Spinal cord (tissue), 10 donors: ENCODE data around the gene PRM3. TPM values are rescaled to one million over a fixed set of nuclear protein-coding genes. Genes with fewer than 3 reads are reported as not detected.

Experiments
- DNase-seq, 6 donors: peaks; one replicate each; pipeline versions ENCODE4 v3.0.0 to v3.0.0-alpha.2; 2013 to 2015; ENCODE audit warnings: low spot score in 6 of 6, low read depth in 4 of 6
- H3K27ac ChIP-seq: one replicate; pipeline ENCODE4 v1.5.1; 2013; ENCODE audit warnings: low read depth, low read length, control low read depth
- H3K27me3 ChIP-seq: one replicate; pipeline ENCODE4 v1.6.1; 2013; ENCODE audit warnings: low read length; ENCODE audit not compliant: control insufficient read depth, insufficient read depth
- H3K36me3 ChIP-seq: one replicate; pipeline ENCODE4 v1.6.1; 2013; ENCODE audit warnings: low read length; ENCODE audit not compliant: control insufficient read depth, insufficient read depth
- H3K4me1 ChIP-seq: one replicate; pipeline ENCODE4 v1.6.1; 2013; ENCODE audit warnings: low read length; ENCODE audit not compliant: control insufficient read depth, insufficient read depth
- H3K4me3 ChIP-seq: one replicate; pipeline ENCODE4 v1.5.1; 2013; ENCODE audit warnings: low read depth, low read length, control low read depth
- H3K9me3 ChIP-seq: one replicate; pipeline ENCODE4 v1.6.1; 2013; ENCODE audit warnings: low read length; ENCODE audit not compliant: control insufficient read depth, insufficient read depth
- WGBS: methylation state at CpG from one replicate; pipeline ENCODE4 v1.1.5; 2013; ENCODE audit warnings: missing lambda C conversion rate; ENCODE audit not compliant: insufficient coverage; 5-methylcytosine and 5-hydroxymethylcytosine counted together
- long read RNA-seq, 4 donors: transcript quantifications; one replicate each; lab custom pipeline, GENCODE V29; 2026
- polyA plus RNA-seq, 2 donors: library from polyadenylated mRNA; unstranded; fragments of 120-200 nt; gene quantifications; one replicate each; pipeline ENCODE4 v1.2.1, GENCODE V29; 2013; ENCODE audit not compliant: insufficient read length in 2 of 2
- total RNA-seq, 2 donors: library from RNA; depleted of rRNA in 1 of 2; stranded (reverse); fragments of 120-200 nt in 1 of 2; fragments of >200 nt in 1 of 2; gene quantifications; one replicate each; pipeline versions ENCODE4 v1.2.3 to v1.2.4, GENCODE V29; 2013 to 2014
- donor health status: healthy.

Gene PRM3, protein sequence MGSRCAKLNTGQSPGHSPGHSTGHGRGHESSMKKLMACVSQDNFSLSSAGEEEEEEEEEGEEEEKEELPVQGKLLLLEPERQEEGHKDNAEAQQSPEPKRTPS
- total RNA-seq (not detected), polyA plus RNA-seq (not detected)
- long read RNA-seq, donor 1 = 0 reads
- long read RNA-seq, donor 2 = 0 reads
- long read RNA-seq, donor 3 = 0 reads
- long read RNA-seq, donor 4 = 0 reads

DNA sequence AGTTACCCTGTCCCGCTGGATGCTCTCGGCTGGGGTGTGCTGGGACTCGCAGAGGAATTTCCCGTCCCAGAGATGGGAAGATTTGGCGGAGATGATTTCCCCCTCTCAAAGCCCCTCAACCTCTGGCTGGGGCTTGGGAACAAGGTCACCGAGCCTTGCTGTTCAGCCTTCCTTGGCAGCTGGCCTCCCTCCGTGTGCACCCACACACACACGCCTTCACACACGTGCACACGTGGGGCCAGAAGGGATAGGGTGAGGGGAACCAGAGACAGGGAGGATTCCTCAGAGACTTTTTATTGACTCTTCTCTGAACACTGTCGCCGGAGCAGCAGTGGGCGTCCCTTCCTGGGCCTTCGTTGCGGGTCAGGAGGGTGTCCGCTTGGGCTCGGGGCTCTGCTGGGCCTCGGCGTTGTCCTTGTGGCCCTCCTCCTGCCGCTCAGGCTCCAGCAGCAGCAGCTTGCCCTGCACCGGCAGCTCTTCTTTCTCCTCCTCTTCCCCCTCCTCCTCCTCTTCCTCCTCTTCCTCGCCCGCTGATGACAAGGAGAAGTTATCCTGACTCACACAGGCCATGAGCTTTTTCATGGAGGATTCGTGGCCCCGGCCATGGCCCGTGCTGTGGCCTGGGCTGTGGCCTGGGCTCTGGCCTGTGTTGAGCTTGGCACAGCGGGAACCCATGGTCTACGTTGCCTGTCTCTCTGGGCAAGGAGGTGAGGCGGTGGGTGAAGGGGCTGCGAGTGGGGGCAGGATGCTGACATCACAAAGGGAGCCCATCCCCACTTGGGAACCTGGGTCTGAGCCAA lies at the start of gene PRM3:
Gene PRM3, minus strand, starts transcription at position 709 of the 800 bp plus-strand sequence. Its CDS starts 34 bp downstream, at position 675.
- Histone ChIP-seq H3K27me3 (no peaks in the 10 kb centered on the region), H3K4me3 (no peak within 1 kb of the TSS), H3K9me3 (no peaks in the 10 kb centered on the region), H3K4me1 (peaks cover 19% of the 10 kb centered on the region), H3K27ac (peak within 1 kb of the TSS; percentile 45), H3K36me3 (no peaks in the 10 kb centered on the region)
- 78% methylated on average over 23 of the region's 30 CpGs for WGBS
- DNase-seq = no peak

DNA sequence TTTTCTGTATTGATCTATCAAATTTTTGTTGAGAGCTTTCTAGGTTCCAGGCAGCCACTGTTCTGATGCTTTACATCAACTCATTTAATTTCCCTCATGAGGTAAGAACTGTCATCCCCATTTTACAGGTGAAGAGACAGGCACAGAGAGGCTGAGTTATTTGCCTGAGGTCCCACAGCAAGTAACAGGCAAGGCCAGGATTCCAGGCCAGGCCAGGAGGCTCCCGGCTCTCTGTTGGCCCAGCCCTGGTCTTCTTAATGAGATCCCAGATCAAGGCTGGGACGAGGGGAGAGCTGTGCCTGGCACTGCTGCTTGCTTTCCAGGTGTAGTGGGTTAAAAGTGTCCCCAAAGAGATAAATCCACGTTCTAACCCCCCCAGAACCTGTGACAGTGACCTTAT lies 49.4 kb upstream of the PRM3 start:
- Histone ChIP-seq H3K4me3 (no peak overlapping the region), H3K27me3 (no peaks in the 10 kb centered on the region), H3K4me1 (peaks cover 6% of the 10 kb centered on the region), H3K9me3 (no peaks in the 10 kb centered on the region), H3K36me3 (no peaks in the 10 kb centered on the region), H3K27ac (no peak overlapping the region)
- WGBS = 100% methylated on average over 1 of the region's 3 CpGs
- DNase-seq = no peak

DNA sequence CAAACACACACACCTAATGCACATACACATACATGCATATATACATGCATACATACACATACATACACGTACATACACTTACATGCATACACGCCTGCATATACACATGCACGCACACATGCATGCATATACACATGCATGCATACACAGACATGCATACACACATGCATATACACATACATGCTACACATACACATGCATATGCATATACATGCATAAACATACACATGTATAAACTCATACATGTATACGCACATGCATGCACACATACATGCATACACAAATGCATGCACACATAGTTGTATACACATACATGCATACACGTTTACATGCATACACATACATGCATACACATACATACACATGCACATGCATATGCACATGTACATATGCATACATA lies 48.2 kb upstream of the PRM3 start:
- Histone ChIP-seq H3K4me3 (no peak overlapping the region), H3K36me3 (no peaks in the 10 kb centered on the region), H3K27me3 (no peaks in the 10 kb centered on the region), H3K4me1 (peaks cover 7% of the 10 kb centered on the region), H3K27ac (no peak overlapping the region), H3K9me3 (no peaks in the 10 kb centered on the region)
- 93% methylated on average over 5 of the region's 5 CpGs for WGBS
- DNase-seq = no peak

DNA sequence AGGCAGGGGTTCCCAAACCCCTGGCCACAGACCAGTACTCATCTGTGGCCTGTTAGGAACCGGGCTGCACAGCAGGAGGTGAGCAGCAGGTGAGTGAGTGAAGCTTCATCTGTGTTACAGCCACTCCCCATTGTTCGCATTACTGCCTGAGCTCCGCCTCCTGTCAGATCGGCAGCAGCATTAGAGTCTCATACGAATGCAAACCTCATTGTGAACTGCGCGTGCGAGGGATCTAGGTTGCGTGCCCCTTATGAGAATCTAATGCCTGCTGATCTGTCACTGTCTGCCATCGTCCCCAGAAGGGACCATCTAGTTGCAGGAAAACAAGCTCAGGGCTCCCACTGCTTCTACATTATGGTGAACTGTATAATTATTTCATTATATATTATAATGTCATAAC lies 46.7 kb upstream of the PRM3 start:
- Histone ChIP-seq H3K9me3 (no peaks in the 10 kb centered on the region), H3K36me3 (no peaks in the 10 kb centered on the region), H3K27me3 (peaks cover 6% of the 10 kb centered on the region), H3K4me3 (no peak overlapping the region), H3K27ac (no peak overlapping the region), H3K4me1 (peaks cover 16% of the 10 kb centered on the region)
- WGBS = 66% methylated on average over 9 of the region's 10 CpGs
- DNase-seq = no peak

DNA sequence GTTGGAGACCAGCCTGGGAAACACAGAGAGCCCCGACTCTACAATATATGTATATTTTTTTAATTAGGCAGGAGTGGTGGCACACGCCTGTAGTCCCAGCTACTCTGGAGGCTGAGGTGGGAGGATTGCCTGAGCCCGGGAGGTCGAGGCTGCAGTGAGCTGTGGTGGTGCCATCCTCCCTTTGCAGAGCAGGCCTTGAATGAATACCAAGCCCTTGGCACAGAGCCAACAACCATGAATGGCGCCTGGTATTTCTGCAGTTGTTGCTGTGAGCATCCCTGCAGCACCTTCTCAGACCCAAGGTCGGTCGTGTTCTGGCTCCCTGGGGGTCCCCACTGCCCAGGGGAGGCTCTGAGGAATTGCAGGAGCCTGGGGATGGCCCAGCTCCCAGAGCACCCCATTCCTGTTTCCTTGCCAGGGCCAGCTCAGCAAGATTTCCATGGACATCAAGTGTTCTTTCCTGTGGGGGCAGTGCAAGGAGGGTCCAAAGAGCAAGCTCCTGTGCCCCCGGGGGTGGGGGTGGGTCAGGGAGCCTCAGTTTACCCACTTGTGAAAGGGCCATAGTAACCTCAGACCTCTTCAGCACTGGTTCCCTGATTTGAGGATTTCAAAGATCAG lies 46.2 kb upstream of the PRM3 start:
- Histone ChIP-seq H3K27me3 (peaks cover 6% of the 10 kb centered on the region), H3K27ac (no peak overlapping the region), H3K9me3 (no peaks in the 10 kb centered on the region), H3K36me3 (no peaks in the 10 kb centered on the region), H3K4me1 (peaks cover 18% of the 10 kb centered on the region), H3K4me3 (no peak overlapping the region)
- WGBS = 53% methylated on average over 7 of the region's 8 CpGs
- DNase-seq = peak in 2 of 6 donors; percentile 36 to 39

DNA sequence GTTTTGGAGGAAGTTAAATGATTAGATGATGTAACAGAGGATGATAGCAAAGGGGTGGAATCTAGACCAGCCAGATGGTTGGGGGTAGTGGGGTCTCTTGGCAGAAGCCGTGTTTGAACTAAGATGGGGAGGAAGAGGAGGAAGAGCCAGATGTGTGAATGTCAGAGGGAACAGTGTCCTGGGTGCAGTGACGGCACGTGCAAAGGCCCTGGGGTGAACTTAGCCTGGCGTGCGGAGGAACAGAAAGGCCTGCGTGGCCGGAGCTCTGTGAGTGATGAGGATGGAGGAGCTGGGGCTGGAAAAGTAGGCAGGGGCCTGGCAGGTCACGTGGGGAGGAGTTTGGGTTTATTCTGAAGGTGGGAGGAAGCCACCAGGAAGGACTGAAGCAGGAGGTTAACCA lies 45.4 kb upstream of the PRM3 start:
- Histone ChIP-seq H3K27ac (no peak overlapping the region), H3K27me3 (peaks cover 6% of the 10 kb centered on the region), H3K4me3 (no peak overlapping the region), H3K36me3 (no peaks in the 10 kb centered on the region), H3K9me3 (no peaks in the 10 kb centered on the region), H3K4me1 (peaks cover 18% of the 10 kb centered on the region)
- DNase-seq = no peak
- WGBS = 92% methylated on average over 8 of the region's 8 CpGs

DNA sequence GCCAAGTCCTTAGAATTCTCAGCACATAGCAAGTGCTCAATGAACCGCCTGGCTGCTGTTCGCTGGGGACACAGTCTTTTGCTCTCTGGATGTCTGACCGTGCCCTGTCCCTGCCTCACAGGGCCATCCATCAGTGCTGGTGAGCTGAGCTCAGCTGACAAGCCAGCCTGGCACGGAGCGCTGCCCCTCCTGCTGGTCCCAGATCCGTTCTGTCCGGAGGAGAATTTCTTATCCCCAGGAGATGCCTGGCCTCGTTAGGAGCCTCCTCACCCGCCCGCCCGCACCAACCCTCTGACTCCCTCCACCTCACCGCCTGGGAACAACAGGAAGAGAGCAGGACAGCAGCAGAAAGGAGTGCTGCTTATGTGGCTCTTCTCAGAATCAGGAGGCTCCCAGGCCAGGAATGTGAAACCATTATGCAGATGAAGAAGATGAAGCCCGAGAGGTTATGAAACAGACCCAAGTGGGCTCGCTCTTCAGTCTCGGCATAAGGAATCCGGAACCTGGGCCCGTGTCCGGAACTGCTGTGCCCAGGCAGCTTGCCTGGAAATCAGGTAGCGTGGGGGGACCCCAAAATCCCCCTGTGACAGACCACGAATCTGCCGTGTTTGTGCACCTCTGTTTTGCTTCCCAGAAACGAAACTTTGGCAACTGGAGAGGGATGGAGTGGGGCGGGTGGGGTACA lies 43.0 kb upstream of the PRM3 start:
- H3K36me3 ChIP-seq = no peaks in the 10 kb centered on the region
- H3K27me3 ChIP-seq = peaks cover 6% of the 10 kb centered on the region
- 38% methylated on average over 22 of the region's 23 CpGs for WGBS
- H3K9me3 ChIP-seq = no peaks in the 10 kb centered on the region
- H3K4me3 ChIP-seq = no peak overlapping the region
- H3K27ac ChIP-seq = no peak overlapping the region
- DNase-seq = peak in 3 of 6 donors; percentile 12 to 52 (median 23)
- peaks cover 18% of the 10 kb centered on the region for H3K4me1 ChIP-seq

DNA sequence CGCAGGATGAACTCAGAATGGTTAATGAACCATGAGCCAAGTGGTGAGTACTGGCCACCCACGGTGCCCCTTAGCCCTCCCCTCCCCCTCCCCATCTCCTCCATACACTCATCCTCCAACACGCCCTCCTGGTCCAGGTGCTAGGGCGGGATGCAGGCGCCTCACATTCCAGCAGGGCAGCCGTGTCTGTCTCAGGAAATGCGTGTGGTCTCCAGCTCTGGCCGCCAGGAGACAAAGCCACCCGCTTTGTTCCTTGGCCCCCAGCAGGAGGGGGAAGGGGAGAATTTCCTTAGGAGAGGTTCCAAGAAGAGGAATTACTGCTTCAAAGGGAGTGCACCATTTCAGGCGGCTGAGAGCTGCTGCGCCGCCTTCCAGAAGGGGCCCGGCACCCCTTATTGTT lies 42.1 kb upstream of the PRM3 start:
- peaks cover 18% of the 10 kb centered on the region for H3K4me1 ChIP-seq

DNA sequence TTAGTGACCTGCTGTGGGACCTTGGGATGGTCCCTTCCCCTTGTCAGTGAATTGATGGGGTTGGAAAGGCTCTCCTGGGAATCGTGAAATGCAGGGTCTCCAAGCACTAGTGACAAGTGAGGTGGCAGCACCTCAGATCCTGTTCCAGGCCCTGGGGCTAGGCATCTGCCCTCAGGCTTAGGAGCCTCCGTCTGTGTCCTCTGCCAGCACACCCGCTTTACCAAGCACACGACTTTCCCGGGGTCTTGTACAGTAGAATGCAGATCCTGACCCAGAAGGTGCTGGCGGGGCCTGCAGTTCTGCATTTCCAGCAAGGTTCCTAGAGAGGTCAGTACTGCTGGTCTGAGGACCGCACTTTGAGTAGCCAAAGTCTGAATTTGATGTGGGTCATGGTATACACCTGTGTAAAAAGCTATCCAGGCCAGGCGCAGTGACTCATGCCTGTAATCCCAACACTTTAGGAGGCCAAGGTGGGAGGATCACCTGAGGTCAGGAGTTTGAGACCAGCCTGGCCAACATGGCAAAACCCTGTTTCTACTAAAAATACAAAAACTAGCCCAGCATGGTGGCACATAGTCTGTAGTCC lies 41.0 kb upstream of the PRM3 start:
- no peaks in the 10 kb centered on the region for H3K36me3 ChIP-seq
- H3K4me1 ChIP-seq = peaks cover 18% of the 10 kb centered on the region
- no peak overlapping the region for H3K27ac ChIP-seq
- H3K27me3 ChIP-seq = peaks cover 6% of the 10 kb centered on the region
- no peaks in the 10 kb centered on the region for H3K9me3 ChIP-seq
- H3K4me3 ChIP-seq = no peak overlapping the region
- no peak for DNase-seq
- 84% methylated on average over 8 of the region's 8 CpGs for WGBS

More for the DNA sequence above, 42.1 kb upstream of the PRM3 start:
- Histone ChIP-seq H3K27ac (peak overlapping the region; percentile 33), H3K27me3 (peaks cover 6% of the 10 kb centered on the region), H3K4me3 (no peak overlapping the region), H3K9me3 (no peaks in the 10 kb centered on the region), H3K36me3 (no peaks in the 10 kb centered on the region)
- WGBS = 27% methylated on average over 10 of the region's 13 CpGs
- peak in 2 of 6 donors; percentile 32 to 68 for DNase-seq
